HEK293 (cell line): ENCODE measurements around the gene HOXA10.

Experiments
- CTCF ChIA-PET: fragments of 350-600 bp; formaldehyde crosslinking; extraction: SDS; loops from one replicate; lab custom pipeline; 2021; ENCODE audit warnings: antibody characterized with exemption; lab: Yijun Ruan, JAX
- POLR2A ChIA-PET: fragments of 300-600 bp; formaldehyde crosslinking; extraction: SDS; loops from one replicate; lab custom pipeline; 2020; ENCODE audit warnings: antibody characterized with exemption, inconsistent platforms; lab: Yijun Ruan, JAX
- H3K27ac ChIP-seq: fragments of 200-500 bp; sonication (Bioruptor generic); 2 replicates; pipeline ENCODE4 v1.5.1; 2014; ENCODE audit warnings: low read depth, low read length, control low read depth, inconsistent platforms; ENCODE audit errors: extremely low read depth
- H3K36me3 ChIP-seq, 2 experiments: fragments of 200-500 bp in 1 of 2; sonication (Bioruptor generic) in 1 of 2; 1 replicate in 1 of 2; 2 replicates in 1 of 2; pipeline ENCODE4 v1.5.1; 2014 to 2017; ENCODE audit warnings: inconsistent platforms in 2 of 2, low read length in 2 of 2; ENCODE audit not compliant: control insufficient read depth in 2 of 2, insufficient read depth in 1 of 2
- H3K4me1 ChIP-seq: fragments of 200-500 bp; sonication (Bioruptor generic); 2 replicates; pipeline ENCODE4 v1.5.1; 2014; ENCODE audit warnings: mild to moderate bottlenecking, low read length, inconsistent platforms; ENCODE audit not compliant: control insufficient read depth, insufficient read depth
- H3K4me3 ChIP-seq: 2 replicates; pipeline ENCODE4 v1.5.1; 2011; ENCODE audit warnings: low read depth, mild to moderate bottlenecking, control low read depth, low read length, moderate library complexity
- H3K9me3 ChIP-seq: fragments of 200-500 bp; sonication (Bioruptor generic); 2 replicates; pipeline ENCODE4 v1.5.1; 2014; ENCODE audit warnings: low read depth, low read length, inconsistent platforms; ENCODE audit not compliant: control insufficient read depth, insufficient read depth
- EGR2 ChIP-seq: fragments of 450-650 bp; formaldehyde crosslinking; IDR thresholded peaks from 2 replicates; pipeline ENCODE4 v1.5.1; 2016; ENCODE audit warnings: low read depth, missing biosample characterization, missing genetic modification characterization
- GLIS1 ChIP-seq: fragments of 450-650 bp; formaldehyde crosslinking; IDR thresholded peaks from 2 replicates; pipeline ENCODE4 v1.5.1; 2016; ENCODE audit warnings: missing biosample characterization, missing genetic modification characterization
- GLIS2 ChIP-seq: fragments of 450-650 bp; formaldehyde crosslinking; IDR thresholded peaks from 2 replicates; pipeline ENCODE4 v1.5.1; 2016; ENCODE audit warnings: missing biosample characterization, missing genetic modification characterization
- IKZF3 ChIP-seq: fragments of 450-650 bp; IDR thresholded peaks from 2 replicates; pipeline ENCODE4 v1.5.0; 2018; ENCODE audit warnings: missing biosample characterization, mild to moderate bottlenecking, missing genetic modification characterization, moderate library complexity
- OSR2 ChIP-seq: fragments of 450-650 bp; formaldehyde crosslinking; IDR thresholded peaks from 2 replicates; pipeline ENCODE4 v1.5.1; 2016; ENCODE audit warnings: missing biosample characterization, missing genetic modification characterization
- SP2 ChIP-seq: fragments of 450-650 bp; formaldehyde crosslinking; IDR thresholded peaks from 2 replicates; pipeline ENCODE4 v1.5.1; 2016; ENCODE audit warnings: missing biosample characterization, missing genetic modification characterization
- WT1 ChIP-seq: fragments of 450-650 bp; formaldehyde crosslinking; IDR thresholded peaks from 2 replicates; pipeline ENCODE4 v1.5.1; 2016; ENCODE audit warnings: missing biosample characterization, missing genetic modification characterization
- ZBTB11 ChIP-seq: fragments of 450-650 bp; formaldehyde crosslinking; conservative IDR thresholded peaks from 2 replicates; pipeline ENCODE4 v1.5.1; 2016; ENCODE audit warnings: low read depth, missing biosample characterization, missing genetic modification characterization
- ZBTB17 ChIP-seq: fragments of 450-650 bp; formaldehyde crosslinking; IDR thresholded peaks from 2 replicates; pipeline ENCODE4 v1.5.1; 2016; ENCODE audit warnings: missing biosample characterization, missing genetic modification characterization
- ZFHX2 ChIP-seq: fragments of 450-650 bp; formaldehyde crosslinking; conservative IDR thresholded peaks from 2 replicates; pipeline ENCODE4 v1.5.1; 2016; ENCODE audit warnings: missing biosample characterization, missing genetic modification characterization
- ZNF169 ChIP-seq: fragments of 450-650 bp; formaldehyde crosslinking; IDR thresholded peaks from 2 replicates; pipeline ENCODE4 v1.5.1; 2016; ENCODE audit warnings: missing biosample characterization, missing genetic modification characterization
- ZNF324 ChIP-seq: fragments of 450-650 bp; formaldehyde crosslinking; IDR thresholded peaks from 2 replicates; pipeline ENCODE4 v1.5.1; 2016; ENCODE audit warnings: missing biosample characterization, missing genetic modification characterization
- ZNF366 ChIP-seq: fragments of 450-650 bp; formaldehyde crosslinking; conservative IDR thresholded peaks from 2 replicates; pipeline ENCODE4 v1.5.1; 2016; ENCODE audit warnings: missing biosample characterization, missing genetic modification characterization
- ZNF391 ChIP-seq: fragments of 450-650 bp; formaldehyde crosslinking; IDR thresholded peaks from 2 replicates; pipeline ENCODE4 v1.5.1; 2016; ENCODE audit warnings: low read depth, missing biosample characterization, missing genetic modification characterization, borderline replicate concordance
- ZNF510 ChIP-seq: fragments of 450-650 bp; formaldehyde crosslinking; IDR thresholded peaks from 2 replicates; pipeline ENCODE4 v1.5.1; 2018; ENCODE audit warnings: mild to moderate bottlenecking, missing genetic modification characterization, missing biosample characterization; ENCODE audit not compliant: insufficient replicate concordance
- ZXDB ChIP-seq: fragments of 450-650 bp; formaldehyde crosslinking; IDR thresholded peaks from 2 replicates; pipeline ENCODE4 v1.5.1; 2016; ENCODE audit warnings: missing biosample characterization, missing genetic modification characterization
- TF ChIP-seq, protein P1 (sequence below): fragments of 450-650 bp; formaldehyde crosslinking; IDR thresholded peaks from 2 replicates; pipeline ENCODE4 v1.5.1; 2017; ENCODE audit warnings: missing biosample characterization, missing genetic modification characterization
- TF ChIP-seq, protein P2 (sequence below): fragments of 450-650 bp; IDR thresholded peaks from 2 replicates; pipeline ENCODE4 v1.5.1; 2018; ENCODE audit warnings: missing biosample characterization, mild to moderate bottlenecking, missing genetic modification characterization
- TF ChIP-seq, protein P3 (sequence below): fragments of 450-650 bp; formaldehyde crosslinking; IDR thresholded peaks from 2 replicates; pipeline ENCODE4 v1.5.1; 2016; ENCODE audit warnings: missing biosample characterization, missing genetic modification characterization
- TF ChIP-seq, protein P4 (sequence below): fragments of 450-650 bp; formaldehyde crosslinking; IDR thresholded peaks from 2 replicates; pipeline ENCODE4 v1.5.1; 2016; ENCODE audit warnings: missing biosample characterization, missing genetic modification characterization
- TF ChIP-seq, protein P5 (sequence below): fragments of 450-650 bp; formaldehyde crosslinking; IDR thresholded peaks from 2 replicates; pipeline ENCODE4 v1.5.1; 2017; ENCODE audit warnings: missing biosample characterization, missing genetic modification characterization

HOXA10 gene

DNA sequence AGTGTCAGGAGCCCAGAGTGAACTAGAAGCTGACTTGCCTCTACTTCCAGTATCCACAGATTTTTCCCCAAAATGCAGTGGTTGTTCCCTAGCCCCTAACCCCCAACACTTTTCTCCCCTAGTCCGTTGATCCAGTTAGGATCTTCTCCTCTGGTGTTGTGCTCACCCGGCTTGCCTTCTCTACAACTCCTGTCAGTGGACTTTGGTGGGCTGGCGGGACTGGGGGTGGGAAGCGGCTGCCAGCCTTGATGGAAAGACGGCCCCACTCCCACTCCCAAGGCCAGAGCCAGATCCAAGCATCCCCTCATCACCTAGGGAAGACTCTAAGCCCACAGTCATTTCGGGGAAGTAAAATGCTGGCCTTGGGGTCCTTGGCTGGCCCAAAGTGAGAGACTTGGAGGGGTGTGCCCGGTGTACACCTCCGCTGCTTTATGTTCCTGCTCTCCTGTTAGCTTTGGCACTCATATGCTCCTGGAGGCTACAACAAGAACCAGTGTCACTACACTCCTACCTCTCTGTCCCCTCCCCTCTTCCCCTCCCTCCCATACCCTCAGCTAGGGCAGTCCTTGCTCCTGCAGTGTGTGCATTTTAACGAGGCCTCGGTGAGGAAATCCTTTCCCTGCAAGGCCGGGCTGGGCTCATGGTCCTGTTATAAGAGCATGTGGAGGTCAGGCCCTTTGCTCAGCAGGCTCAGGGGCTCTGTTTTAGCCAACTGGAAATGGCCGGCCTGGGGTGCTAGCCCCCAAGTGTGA is 930 bp upstream of the HOXA10 start:
- peaks cover 8% of the 10 kb centered on the region in 2 experiments for H3K36me3 ChIP-seq
- peaks cover 10% of the 10 kb centered on the region for H3K4me1 ChIP-seq
- peak overlapping the region; percentile 76 for H3K4me3 ChIP-seq
- POLR2A ChIA-PET = interaction anchor here (0.6 to 11.2 kb wide), 12 partner anchors 9 to 1312 kb away, joined by 3 to 237 read pairs (median 4); partner anchors contain the start of genes CBX3, HOXA11, HOXA13 and HOXA3
- CTCF ChIA-PET = interaction anchor here (0.7 to 2.2 kb wide), 2 partner anchors 9 to 466 kb away, joined by 3 to 7 read pairs; partner anchors contain the start of gene HOXA11
- no peaks in the 10 kb centered on the region for H3K9me3 ChIP-seq
- H3K27ac ChIP-seq = peak overlapping the region; percentile 100
- no peak for TF ChIP-seq ZNF510 (tag by site-specific recombination)
- TF ChIP-seq EGR2 (tag by site-specific recombination) = peak; percentile 36
- peak; percentile 58; the same call in 1 of the 2 replicates for TF ChIP-seq ZNF366
- TF ChIP-seq, protein P1, sequence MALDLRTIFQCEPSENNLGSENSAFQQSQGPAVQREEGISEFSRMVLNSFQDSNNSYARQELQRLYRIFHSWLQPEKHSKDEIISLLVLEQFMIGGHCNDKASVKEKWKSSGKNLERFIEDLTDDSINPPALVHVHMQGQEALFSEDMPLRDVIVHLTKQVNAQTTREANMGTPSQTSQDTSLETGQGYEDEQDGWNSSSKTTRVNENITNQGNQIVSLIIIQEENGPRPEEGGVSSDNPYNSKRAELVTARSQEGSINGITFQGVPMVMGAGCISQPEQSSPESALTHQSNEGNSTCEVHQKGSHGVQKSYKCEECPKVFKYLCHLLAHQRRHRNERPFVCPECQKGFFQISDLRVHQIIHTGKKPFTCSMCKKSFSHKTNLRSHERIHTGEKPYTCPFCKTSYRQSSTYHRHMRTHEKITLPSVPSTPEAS (tag by site-specific recombination) = peak; percentile 79
- TF ChIP-seq, protein P2, sequence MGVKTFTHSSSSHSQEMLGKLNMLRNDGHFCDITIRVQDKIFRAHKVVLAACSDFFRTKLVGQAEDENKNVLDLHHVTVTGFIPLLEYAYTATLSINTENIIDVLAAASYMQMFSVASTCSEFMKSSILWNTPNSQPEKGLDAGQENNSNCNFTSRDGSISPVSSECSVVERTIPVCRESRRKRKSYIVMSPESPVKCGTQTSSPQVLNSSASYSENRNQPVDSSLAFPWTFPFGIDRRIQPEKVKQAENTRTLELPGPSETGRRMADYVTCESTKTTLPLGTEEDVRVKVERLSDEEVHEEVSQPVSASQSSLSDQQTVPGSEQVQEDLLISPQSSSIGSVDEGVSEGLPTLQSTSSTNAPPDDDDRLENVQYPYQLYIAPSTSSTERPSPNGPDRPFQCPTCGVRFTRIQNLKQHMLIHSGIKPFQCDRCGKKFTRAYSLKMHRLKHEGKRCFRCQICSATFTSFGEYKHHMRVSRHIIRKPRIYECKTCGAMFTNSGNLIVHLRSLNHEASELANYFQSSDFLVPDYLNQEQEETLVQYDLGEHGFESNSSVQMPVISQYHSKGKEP (tag by site-specific recombination) = peak; percentile 55; the same call in 1 of the 2 replicates
- TF ChIP-seq ZFHX2 (tag by site-specific recombination) = peak; percentile 37; the same call in 1 of the 2 replicates
- peak; percentile 48; the same call in 1 of the 2 replicates for TF ChIP-seq SP2 (tag by site-specific recombination)
- TF ChIP-seq WT1 (tag by site-specific recombination) = peak; percentile 64
- peak; percentile 27; the same call in 1 of the 2 replicates for TF ChIP-seq ZBTB11
- 0 out of 2 replicates have a peak, but pooled peaks have one; percentile 42 for TF ChIP-seq IKZF3 (tag by site-specific recombination)
- TF ChIP-seq, protein P3, sequence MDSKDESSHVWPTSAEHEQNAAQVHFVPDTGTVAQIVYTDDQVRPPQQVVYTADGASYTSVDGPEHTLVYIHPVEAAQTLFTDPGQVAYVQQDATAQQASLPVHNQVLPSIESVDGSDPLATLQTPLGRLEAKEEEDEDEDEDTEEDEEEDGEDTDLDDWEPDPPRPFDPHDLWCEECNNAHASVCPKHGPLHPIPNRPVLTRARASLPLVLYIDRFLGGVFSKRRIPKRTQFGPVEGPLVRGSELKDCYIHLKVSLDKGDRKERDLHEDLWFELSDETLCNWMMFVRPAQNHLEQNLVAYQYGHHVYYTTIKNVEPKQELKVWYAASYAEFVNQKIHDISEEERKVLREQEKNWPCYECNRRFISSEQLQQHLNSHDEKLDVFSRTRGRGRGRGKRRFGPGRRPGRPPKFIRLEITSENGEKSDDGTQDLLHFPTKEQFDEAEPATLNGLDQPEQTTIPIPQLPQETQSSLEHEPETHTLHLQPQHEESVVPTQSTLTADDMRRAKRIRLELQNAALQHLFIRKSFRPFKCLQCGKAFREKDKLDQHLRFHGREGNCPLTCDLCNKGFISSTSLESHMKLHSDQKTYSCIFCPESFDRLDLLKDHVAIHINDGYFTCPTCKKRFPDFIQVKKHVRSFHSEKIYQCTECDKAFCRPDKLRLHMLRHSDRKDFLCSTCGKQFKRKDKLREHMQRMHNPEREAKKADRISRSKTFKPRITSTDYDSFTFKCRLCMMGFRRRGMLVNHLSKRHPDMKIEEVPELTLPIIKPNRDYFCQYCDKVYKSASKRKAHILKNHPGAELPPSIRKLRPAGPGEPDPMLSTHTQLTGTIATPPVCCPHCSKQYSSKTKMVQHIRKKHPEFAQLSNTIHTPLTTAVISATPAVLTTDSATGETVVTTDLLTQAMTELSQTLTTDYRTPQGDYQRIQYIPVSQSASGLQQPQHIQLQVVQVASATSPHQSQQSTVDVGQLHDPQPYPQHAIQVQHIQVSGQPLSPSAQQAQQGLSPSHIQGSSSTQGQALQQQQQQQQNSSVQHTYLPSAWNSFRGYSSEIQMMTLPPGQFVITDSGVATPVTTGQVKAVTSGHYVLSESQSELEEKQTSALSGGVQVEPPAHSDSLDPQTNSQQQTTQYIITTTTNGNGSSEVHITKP (tag by site-specific recombination) = peak; percentile 96
- no peak for TF ChIP-seq ZNF391 (tag by site-specific recombination)
- no peak for TF ChIP-seq ZNF169 (tag by site-specific recombination)
- peak; percentile 8; the same call in 1 of the 2 replicates for TF ChIP-seq OSR2 (tag by site-specific recombination)
- TF ChIP-seq, protein P4, sequence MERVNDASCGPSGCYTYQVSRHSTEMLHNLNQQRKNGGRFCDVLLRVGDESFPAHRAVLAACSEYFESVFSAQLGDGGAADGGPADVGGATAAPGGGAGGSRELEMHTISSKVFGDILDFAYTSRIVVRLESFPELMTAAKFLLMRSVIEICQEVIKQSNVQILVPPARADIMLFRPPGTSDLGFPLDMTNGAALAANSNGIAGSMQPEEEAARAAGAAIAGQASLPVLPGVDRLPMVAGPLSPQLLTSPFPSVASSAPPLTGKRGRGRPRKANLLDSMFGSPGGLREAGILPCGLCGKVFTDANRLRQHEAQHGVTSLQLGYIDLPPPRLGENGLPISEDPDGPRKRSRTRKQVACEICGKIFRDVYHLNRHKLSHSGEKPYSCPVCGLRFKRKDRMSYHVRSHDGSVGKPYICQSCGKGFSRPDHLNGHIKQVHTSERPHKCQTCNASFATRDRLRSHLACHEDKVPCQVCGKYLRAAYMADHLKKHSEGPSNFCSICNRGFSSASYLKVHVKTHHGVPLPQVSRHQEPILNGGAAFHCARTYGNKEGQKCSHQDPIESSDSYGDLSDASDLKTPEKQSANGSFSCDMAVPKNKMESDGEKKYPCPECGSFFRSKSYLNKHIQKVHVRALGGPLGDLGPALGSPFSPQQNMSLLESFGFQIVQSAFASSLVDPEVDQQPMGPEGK (tag by site-specific recombination) = peak; percentile 54
- TF ChIP-seq GLIS1 (tag by site-specific recombination) = peak; percentile 35; the same call in 1 of the 2 replicates
- TF ChIP-seq ZNF324 (tag by site-specific recombination) = no peak
- peak; percentile 40; the same call in 1 of the 2 replicates for TF ChIP-seq ZXDB (tag by site-specific recombination)
- peak; percentile 44 for TF ChIP-seq GLIS2
- TF ChIP-seq, protein P5, sequence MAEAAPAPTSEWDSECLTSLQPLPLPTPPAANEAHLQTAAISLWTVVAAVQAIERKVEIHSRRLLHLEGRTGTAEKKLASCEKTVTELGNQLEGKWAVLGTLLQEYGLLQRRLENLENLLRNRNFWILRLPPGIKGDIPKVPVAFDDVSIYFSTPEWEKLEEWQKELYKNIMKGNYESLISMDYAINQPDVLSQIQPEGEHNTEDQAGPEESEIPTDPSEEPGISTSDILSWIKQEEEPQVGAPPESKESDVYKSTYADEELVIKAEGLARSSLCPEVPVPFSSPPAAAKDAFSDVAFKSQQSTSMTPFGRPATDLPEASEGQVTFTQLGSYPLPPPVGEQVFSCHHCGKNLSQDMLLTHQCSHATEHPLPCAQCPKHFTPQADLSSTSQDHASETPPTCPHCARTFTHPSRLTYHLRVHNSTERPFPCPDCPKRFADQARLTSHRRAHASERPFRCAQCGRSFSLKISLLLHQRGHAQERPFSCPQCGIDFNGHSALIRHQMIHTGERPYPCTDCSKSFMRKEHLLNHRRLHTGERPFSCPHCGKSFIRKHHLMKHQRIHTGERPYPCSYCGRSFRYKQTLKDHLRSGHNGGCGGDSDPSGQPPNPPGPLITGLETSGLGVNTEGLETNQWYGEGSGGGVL = peak; percentile 85
- TF ChIP-seq ZBTB17 (tag by site-specific recombination) = peak; percentile 75
